GM23338 (cell line): ENCODE results near the gene PLA2G7. TPM values are rescaled to one million over a fixed set of nuclear protein-coding genes. Genes with fewer than 3 reads are reported as not detected.

Experiments used
- ATAC-seq: fragments of 200-7000 bp; cut with Tn5 transposase; 3 replicates; pipeline ENCODE4 v1.9.1; 2020
- DNase-seq: peaks from one replicate; pipeline ENCODE4 v3.0.0-alpha.2; 2015; ENCODE audit warnings: low spot score
- H2AFZ ChIP-seq: fragments of 200-600 bp; sonication (generic); 2 replicates; pipeline ENCODE4 v1.8.0; 2016; ENCODE audit warnings: antibody characterized with exemption, mild to moderate bottlenecking, moderate library complexity
- H3F3A ChIP-seq: fragments of 200-600 bp; sonication (generic); replicated peaks from 2 replicates; pipeline ENCODE4 v1.8.0; 2017; ENCODE audit warnings: antibody characterized with exemption, mixed run types, low read depth
- H3K27ac ChIP-seq: fragments of 200-600 bp; sonication (generic); 2 replicates; pipeline ENCODE4 v1.6.1; 2016; ENCODE audit warnings: low read depth
- H3K27me3 ChIP-seq: fragments of 200-600 bp; sonication (generic); 2 replicates; pipeline ENCODE4 v1.8.0; 2016; ENCODE audit warnings: mild to moderate bottlenecking, mixed run types, moderate library complexity; ENCODE audit not compliant: insufficient read depth
- H3K36me3 ChIP-seq: fragments of 200-600 bp; sonication (generic); 2 replicates; pipeline ENCODE4 v1.8.0; 2016; ENCODE audit warnings: mild to moderate bottlenecking; ENCODE audit not compliant: insufficient read depth
- H3K4me1 ChIP-seq: fragments of 200-600 bp; sonication (generic); 2 replicates; pipeline ENCODE4 v1.8.0; 2016; ENCODE audit warnings: mild to moderate bottlenecking, moderate library complexity; ENCODE audit not compliant: insufficient read depth
- H3K4me2 ChIP-seq: fragments of 200-600 bp; sonication (generic); 2 replicates; pipeline ENCODE4 v1.7.1; 2017; ENCODE audit warnings: mixed run types
- H3K4me3 ChIP-seq: fragments of 200-600 bp; sonication (generic); 2 replicates; pipeline ENCODE4 v1.6.1; 2016; ENCODE audit warnings: mixed run types
- H3K79me2 ChIP-seq: fragments of 200-600 bp; sonication (generic); replicated peaks from 2 replicates; pipeline ENCODE4 v1.8.0; 2017; ENCODE audit warnings: mild to moderate bottlenecking; ENCODE audit not compliant: insufficient read depth
- H3K9me2 ChIP-seq: fragments of 200-600 bp; sonication (generic); 2 replicates; pipeline ENCODE4 v1.8.0; 2017; ENCODE audit not compliant: insufficient read depth
- H4K20me1 ChIP-seq: fragments of 200-600 bp; sonication (generic); replicated peaks from 2 replicates; pipeline ENCODE4 v1.8.0; 2017; ENCODE audit warnings: mild to moderate bottlenecking; ENCODE audit not compliant: insufficient read depth
- H3K27ac Mint-ChIP-seq: 2 replicates; pipeline ENCODE4 v1.8.0; 2020; ENCODE audit warnings: inconsistent platforms, mild to moderate bottlenecking, moderate library complexity, mixed read lengths
- H3K27me3 Mint-ChIP-seq: 3 replicates; pipeline ENCODE4 v1.8.0; 2022; ENCODE audit warnings: low read depth, mild to moderate bottlenecking, moderate library complexity, mixed read lengths, inconsistent platforms; ENCODE audit not compliant: insufficient read depth, poor library complexity
- H3K36me3 Mint-ChIP-seq: 3 replicates; pipeline ENCODE4 v1.8.0; 2021; ENCODE audit warnings: low read depth, mild to moderate bottlenecking, inconsistent platforms, moderate library complexity, mixed read lengths
- H3K4me1 Mint-ChIP-seq: 3 replicates; pipeline ENCODE4 v1.8.0; 2020; ENCODE audit warnings: mild to moderate bottlenecking, inconsistent platforms, mixed read lengths
- H3K4me3 Mint-ChIP-seq: 3 replicates; pipeline ENCODE4 v1.8.0; 2021; ENCODE audit warnings: moderate library complexity, mild to moderate bottlenecking, inconsistent platforms, mixed read lengths
- H3K9me3 Mint-ChIP-seq: 3 replicates; pipeline ENCODE4 v1.8.0; 2020; ENCODE audit warnings: moderate library complexity, mild to moderate bottlenecking, inconsistent platforms, mixed read lengths
- CREB1 ChIP-seq: fragments of 250-450 bp; sonication (Bioruptor Pico); IDR thresholded peaks from 2 replicates; pipeline ENCODE4 v1.5.0; 2020; ENCODE audit warnings: low read depth, mild to moderate bottlenecking, moderate library complexity
- CTCF ChIP-seq, 2 experiments: fragments of 200-600 bp in 1 of 2; sonication (generic) in 1 of 2; conservative IDR thresholded peaks; 2 replicates each; pipeline versions ENCODE4 v1.5.1 to v1.6.1; 2016 to 2017; ENCODE audit warnings: antibody characterized with exemption in 2 of 2, low read depth in 2 of 2, mild to moderate bottlenecking in 2 of 2, moderate library complexity in 1 of 2
- EZH2 ChIP-seq: fragments of 200-600 bp; sonication (generic); IDR thresholded peaks from one replicate; pipeline ENCODE4 v1.8.0; 2017; ENCODE audit warnings: antibody characterized with exemption, mild to moderate bottlenecking, low read depth; ENCODE audit not compliant: unreplicated experiment
- EZH2phosphoT487 ChIP-seq: fragments of 200-600 bp; sonication (generic); IDR thresholded peaks from one replicate; pipeline ENCODE4 v1.8.1; 2018; ENCODE audit warnings: antibody characterized with exemption; ENCODE audit not compliant: unreplicated experiment
- JUNB ChIP-seq: IDR thresholded peaks from one replicate; pipeline ENCODE4 v1.6.1; 2016; ENCODE audit warnings: antibody characterized with exemption; ENCODE audit not compliant: unreplicated experiment
- NANOG ChIP-seq: IDR thresholded peaks from 2 replicates; pipeline ENCODE4 v1.6.1; 2016; ENCODE audit warnings: antibody characterized with exemption, borderline replicate concordance
- POLR2AphosphoS5 ChIP-seq: IDR thresholded peaks from 2 replicates; pipeline ENCODE4 v1.6.1; 2016; ENCODE audit warnings: antibody characterized with exemption, low read depth
- ZNF114 ChIP-seq: fragments of 250-450 bp; sonication (Bioruptor Pico); IDR thresholded peaks from 2 replicates; pipeline ENCODE4 v1.5.0; 2020; ENCODE audit warnings: mild to moderate bottlenecking, moderate library complexity
- ZNF331 ChIP-seq: fragments of 250-450 bp; sonication (Bioruptor Pico); IDR thresholded peaks from 2 replicates; pipeline ENCODE4 v1.5.0; 2020; ENCODE audit warnings: low read depth, mild to moderate bottlenecking, moderate library complexity
- ZNF462 ChIP-seq: fragments of 250-450 bp; sonication (Bioruptor Pico); IDR thresholded peaks from 2 replicates; pipeline ENCODE4 v1.5.0; 2020; ENCODE audit warnings: mild to moderate bottlenecking, moderate library complexity
- polyA plus RNA-seq: library from polyadenylated mRNA; unstranded; fragments of >200 nt; fragmentation: Nextera tagmentation; extraction: Ambion mirVana; gene quantifications from 2 replicates; pipeline ENCODE4 v1.2.1, GENCODE V29; 2016
- total RNA-seq: library from RNA; depleted of rRNA; stranded (reverse); fragments of >200 nt; shearing (Covaris generic); gene quantifications from 2 replicates; pipeline ENCODE4 v1.2.3, GENCODE V29; 2014
- TF ChIP-seq, protein P1 (sequence below): IDR thresholded peaks from 2 replicates; pipeline ENCODE4 v1.6.1; 2016; ENCODE audit warnings: antibody characterized with exemption
- TF ChIP-seq, protein P2 (sequence below): IDR thresholded peaks from one replicate; pipeline ENCODE4 v1.6.1; 2018; ENCODE audit warnings: antibody characterized with exemption; ENCODE audit not compliant: unreplicated experiment

The PLA2G7 gene
- total and polyA plus RNA-seq, 2 experiments from 2014 or later = 2.4 to 2.8 TPM

DNA sequence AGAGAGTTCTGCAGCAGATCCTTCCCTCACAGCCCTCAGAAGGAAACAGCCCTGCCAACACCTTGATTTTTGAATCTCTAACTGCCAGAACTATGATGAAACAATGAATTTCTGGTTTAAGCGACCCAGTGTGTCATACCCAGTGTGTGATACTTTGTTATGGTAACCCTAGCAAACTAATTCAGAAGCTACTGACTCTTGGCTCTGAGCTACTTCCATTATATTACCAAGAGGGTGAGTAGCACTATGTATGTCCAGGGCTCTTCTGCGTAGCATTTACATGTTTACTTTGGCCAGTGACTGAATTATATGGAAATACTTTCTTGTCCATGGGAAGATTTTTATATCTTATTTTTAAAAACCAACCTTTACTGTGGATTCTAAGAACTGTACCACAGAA, 28.3 kb upstream of the PLA2G7 start (continued):
- TF ChIP-seq, protein P1, sequence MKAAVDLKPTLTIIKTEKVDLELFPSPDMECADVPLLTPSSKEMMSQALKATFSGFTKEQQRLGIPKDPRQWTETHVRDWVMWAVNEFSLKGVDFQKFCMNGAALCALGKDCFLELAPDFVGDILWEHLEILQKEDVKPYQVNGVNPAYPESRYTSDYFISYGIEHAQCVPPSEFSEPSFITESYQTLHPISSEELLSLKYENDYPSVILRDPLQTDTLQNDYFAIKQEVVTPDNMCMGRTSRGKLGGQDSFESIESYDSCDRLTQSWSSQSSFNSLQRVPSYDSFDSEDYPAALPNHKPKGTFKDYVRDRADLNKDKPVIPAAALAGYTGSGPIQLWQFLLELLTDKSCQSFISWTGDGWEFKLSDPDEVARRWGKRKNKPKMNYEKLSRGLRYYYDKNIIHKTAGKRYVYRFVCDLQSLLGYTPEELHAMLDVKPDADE = no peak

DNA sequence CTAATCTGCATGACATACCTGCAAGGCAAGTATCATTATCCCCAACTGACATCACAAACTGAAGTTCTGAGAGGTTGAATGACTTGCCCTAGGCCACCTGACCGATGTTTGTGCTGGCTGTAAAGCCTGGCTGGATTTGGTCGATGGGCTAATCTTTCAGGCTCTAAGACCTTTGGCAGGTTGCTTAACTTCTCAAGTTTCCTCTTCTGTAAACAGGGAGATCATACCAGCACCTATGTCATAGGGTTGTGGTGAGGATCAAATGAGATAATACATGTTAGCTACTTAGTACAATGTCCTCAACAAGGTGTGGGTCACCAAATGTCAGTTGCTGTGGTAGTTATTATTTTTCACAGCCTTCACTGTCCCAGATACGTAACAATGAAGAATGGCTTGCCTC, 25.8 kb upstream of the PLA2G7 start:
- H3K4me2 ChIP-seq = no peak overlapping the region
- H4K20me1 ChIP-seq = no peaks in the 10 kb centered on the region
- ATAC-seq = no peak
- H3K4me3 ChIP-seq = no peak overlapping the region
- H3K9me2 ChIP-seq = no peaks in the 10 kb centered on the region
- H3F3A ChIP-seq = no peaks in the 10 kb centered on the region
- Mint-ChIP-seq H3K27ac (no peak overlapping the region), H3K9me3 (no peaks in the 10 kb centered on the region; the same call in 2 of the 3 replicates), H3K4me1 (no peaks in the 10 kb centered on the region), H3K4me3 (no peak overlapping the region), H3K36me3 (no peaks in the 10 kb centered on the region), H3K27me3 (peaks cover 2% of the 10 kb centered on the region)
- H3K79me2 ChIP-seq = no peaks in the 10 kb centered on the region
- H3K4me1 ChIP-seq = peaks cover 6% of the 10 kb centered on the region; the same call in 1 of the 2 replicates
- no peak for DNase-seq
- H3K27me3 ChIP-seq = no peaks in the 10 kb centered on the region
- no peak overlapping the region for H2AFZ ChIP-seq
- H3K36me3 ChIP-seq = no peaks in the 10 kb centered on the region
- no peak overlapping the region for H3K27ac ChIP-seq
- TF ChIP-seq ZNF114 (no peak), ZNF331 (CRISPR knock-in tag) (no peak), ZNF462 (no peak), NANOG (no peak), POLR2AphosphoS5 (no peak), CREB1 (CRISPR knock-in tag) (no peak), EZH2 (no peak), CTCF (conservative IDR thresholded peaks at IDR 0.05; ENCODE audit: low read depth in 2 of 2) (no peak), JUNB (no peak), EZH2phosphoT487 (no peak)
- TF ChIP-seq, protein P1 = no peak
- TF ChIP-seq, protein P2, sequence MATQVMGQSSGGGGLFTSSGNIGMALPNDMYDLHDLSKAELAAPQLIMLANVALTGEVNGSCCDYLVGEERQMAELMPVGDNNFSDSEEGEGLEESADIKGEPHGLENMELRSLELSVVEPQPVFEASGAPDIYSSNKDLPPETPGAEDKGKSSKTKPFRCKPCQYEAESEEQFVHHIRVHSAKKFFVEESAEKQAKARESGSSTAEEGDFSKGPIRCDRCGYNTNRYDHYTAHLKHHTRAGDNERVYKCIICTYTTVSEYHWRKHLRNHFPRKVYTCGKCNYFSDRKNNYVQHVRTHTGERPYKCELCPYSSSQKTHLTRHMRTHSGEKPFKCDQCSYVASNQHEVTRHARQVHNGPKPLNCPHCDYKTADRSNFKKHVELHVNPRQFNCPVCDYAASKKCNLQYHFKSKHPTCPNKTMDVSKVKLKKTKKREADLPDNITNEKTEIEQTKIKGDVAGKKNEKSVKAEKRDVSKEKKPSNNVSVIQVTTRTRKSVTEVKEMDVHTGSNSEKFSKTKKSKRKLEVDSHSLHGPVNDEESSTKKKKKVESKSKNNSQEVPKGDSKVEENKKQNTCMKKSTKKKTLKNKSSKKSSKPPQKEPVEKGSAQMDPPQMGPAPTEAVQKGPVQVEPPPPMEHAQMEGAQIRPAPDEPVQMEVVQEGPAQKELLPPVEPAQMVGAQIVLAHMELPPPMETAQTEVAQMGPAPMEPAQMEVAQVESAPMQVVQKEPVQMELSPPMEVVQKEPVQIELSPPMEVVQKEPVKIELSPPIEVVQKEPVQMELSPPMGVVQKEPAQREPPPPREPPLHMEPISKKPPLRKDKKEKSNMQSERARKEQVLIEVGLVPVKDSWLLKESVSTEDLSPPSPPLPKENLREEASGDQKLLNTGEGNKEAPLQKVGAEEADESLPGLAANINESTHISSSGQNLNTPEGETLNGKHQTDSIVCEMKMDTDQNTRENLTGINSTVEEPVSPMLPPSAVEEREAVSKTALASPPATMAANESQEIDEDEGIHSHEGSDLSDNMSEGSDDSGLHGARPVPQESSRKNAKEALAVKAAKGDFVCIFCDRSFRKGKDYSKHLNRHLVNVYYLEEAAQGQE = no peak
